HG02610 (cell line): ENCODE measurements around the gene SLC6A12.
"Not testable (repeated sequence)": the region's sequence is repeated elsewhere in the genome, so short reads cannot be mapped to it uniquely, and the experiment has no call there.

ENCODE experiments used
- ATAC-seq: cut with Tn5 transposase; IDR thresholded peaks from one replicate; pipeline ENCODE4 v1.9.1; 2021; ENCODE audit warnings: mild to moderate bottlenecking, moderate library complexity; ENCODE audit not compliant: unreplicated experiment

SLC6A12 gene

GRCh38 chr12:235967-236366 is 22.0 kb upstream of the SLC6A12 start:
- not testable (repeated sequence) for ATAC-seq

GRCh38 chr12:234891-235415 is 21.0 kb upstream of the SLC6A12 start:
- ATAC-seq = no peak

- ATAC-seq = no peak
Observed at GRCh38 chr12:234019-234418, 20.1 kb upstream of the SLC6A12 start.

DNA sequence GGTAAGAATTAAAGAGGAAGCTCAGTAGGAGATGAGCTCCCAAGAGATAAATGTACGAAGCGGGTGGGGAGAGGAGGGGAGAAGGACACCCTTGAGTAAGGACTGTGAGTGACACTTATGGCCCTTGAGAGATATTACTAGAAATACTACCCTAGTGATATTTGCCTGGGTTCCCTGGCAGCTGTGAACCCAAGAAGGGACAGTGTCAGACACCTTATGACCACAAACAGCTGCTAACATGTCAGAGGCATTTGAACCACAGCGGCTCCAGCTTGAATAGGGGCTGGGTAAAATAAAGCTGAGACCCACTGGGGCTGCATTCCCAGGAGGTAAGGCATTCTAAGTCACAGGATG is 19.6 kb upstream of the SLC6A12 start:
- ATAC-seq = no peak

- no peak for ATAC-seq
Observed at GRCh38 chr12:232731-233614, 19.0 kb upstream of the SLC6A12 start.

- ATAC-seq = no peak
Observed at GRCh38 chr12:230925-231671, 17.1 kb upstream of the SLC6A12 start.

DNA sequence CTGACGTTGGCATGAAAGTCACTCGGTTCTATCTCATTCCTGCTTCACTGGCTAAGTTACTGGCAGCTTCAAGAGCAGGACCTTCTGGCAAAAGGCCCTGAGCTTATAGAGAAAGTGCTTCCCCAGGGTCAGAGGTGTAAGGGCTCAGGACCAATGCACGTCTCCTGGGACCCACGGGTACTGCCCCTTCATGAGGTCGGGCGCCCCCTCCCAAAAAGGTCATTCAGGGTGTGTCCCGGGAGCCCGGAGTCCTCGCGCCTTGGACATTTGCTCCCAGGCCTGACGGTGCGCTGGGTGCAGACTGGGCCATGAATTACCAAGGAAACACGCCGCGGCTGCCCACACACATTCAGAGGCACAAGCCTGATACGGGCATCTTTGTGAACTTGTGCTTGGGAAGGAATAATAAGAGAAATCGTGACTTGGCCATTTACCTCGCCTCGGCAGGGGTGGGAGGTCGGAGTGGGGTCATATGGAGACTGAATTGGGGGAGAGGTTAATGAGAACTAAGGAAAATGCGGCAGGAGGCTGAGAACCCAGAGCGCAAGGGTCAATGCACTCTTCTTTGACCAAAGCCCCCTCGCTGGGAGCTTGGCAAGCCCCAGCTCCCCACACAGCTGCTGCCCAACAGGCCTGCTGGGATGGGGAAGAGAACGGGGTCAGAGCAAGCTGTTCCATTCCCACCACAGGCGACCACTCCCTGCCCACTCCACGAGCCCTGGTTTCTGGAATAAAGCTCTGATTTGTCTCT is 15.7 kb upstream of the SLC6A12 start:
- ATAC-seq = no peak

- no peak for ATAC-seq
Observed at GRCh38 chr12:228846-229200, 14.9 kb upstream of the SLC6A12 start.

DNA sequence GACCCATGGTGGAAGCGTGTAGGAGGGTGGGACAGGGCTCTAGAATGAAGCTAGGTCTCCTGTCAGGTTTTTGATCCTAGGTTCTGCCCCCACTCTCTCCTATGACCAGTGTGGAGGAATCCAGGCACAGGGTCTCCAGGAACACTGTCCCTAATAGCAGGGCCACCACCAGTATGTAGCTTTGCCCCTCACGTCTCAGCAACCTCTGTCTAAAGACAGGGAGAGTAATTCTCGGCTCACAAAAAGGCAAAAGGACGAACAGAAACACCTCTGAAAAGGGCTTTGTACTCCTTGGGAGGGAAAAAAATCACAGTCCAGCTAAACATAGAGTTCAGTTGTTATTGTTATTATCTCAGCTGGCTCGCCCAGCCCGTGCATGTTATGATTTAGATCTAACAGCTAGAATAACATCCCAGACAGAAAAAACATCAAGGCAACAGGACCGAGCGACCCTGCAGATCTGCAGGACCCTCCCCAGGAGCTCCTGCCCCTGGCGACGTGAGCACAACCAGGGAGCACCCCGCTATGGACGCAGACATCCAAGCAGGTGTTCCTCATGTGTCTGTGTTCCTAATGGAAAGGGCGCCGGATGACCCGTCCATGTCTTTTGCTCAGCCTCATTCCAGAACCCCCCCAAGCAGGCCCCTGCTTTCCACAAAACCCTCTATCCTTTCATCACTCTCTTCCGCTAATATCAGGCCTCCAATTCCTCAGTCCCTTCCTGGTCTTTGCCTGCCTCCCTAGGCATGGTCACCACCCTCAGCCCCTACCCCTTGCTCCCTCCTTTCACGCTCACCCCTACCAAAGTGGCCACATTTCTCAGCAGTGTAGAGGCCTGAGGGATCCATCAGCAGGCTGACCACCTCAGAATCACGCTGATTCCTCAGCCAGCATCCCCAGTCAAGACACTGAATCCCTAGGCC is 14.2 kb upstream of the SLC6A12 start:
- no peak for ATAC-seq

DNA sequence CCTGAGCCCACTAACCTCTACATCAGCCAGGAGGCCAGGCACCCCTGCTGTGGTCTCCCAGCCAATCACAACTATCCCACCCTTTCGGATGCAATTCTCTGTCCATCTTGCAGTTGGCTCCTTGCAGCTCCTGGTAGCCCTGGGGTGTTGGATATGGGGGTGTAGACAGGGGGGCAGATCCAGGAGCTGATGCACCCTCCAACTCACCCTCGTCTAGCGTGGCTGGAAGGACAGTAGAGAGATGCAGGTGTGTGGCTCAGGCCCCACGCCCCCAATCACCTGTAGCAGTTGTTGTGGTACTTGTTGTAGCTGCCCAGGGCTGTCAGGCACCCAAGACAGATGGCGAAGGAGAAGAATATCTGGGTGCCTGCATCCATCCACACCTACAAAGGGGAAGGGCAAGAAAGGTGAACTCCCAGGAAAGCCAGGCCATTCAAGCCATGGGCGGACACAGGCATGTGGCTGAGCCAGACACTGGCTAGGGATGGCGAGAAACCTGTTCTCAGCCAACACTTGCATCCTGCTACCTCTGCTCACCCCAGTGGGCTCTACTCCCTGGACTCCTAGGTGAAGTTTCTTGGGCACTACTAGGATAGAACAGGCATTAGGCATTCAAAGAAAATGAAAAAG is 13.4 kb upstream of the SLC6A12 start:
- no peak for ATAC-seq

DNA sequence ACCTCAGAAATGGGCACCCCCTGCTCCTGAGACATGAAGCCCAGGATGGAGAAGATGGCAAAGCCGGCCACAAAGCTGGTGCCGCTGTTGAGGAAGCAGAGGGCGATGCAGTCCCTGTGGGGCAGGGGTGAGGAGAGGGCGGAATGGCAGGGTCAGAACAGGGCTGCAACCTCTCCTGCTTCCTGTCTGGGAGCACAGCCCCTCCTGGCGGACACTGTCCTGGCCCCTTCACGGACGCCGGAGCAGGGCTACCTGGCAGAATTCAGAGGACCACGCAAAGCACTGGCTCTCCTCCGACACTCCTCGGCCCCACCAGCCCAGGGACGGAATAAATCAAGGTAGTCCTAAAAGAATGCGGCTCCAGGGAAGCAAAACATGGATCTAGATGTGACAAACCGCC is 12.4 kb upstream of the SLC6A12 start:
- ATAC-seq = no peak

GRCh38 chr12:225012-225411 is 11.1 kb upstream of the SLC6A12 start:
- ATAC-seq = no peak

DNA sequence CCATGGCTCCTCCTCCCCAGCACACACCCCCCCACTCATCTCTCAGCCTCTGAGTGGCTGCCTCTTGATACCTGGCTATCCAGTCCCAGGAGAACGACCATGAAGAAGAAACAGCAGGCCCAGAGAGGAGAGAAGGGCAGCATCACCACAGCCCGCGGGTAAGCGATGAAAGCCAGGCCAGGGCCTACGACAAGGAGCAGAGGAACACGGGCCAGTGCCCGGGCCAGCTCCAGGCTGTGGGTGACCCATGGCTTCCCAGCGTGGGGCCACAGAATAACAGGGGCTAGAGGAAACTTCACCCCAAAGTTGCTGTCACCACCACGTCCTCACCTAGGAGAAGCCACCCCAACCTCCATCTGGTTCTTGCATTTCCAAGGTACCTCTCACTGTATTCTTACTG is 10.4 kb upstream of the SLC6A12 start:
- ATAC-seq = no peak

DNA sequence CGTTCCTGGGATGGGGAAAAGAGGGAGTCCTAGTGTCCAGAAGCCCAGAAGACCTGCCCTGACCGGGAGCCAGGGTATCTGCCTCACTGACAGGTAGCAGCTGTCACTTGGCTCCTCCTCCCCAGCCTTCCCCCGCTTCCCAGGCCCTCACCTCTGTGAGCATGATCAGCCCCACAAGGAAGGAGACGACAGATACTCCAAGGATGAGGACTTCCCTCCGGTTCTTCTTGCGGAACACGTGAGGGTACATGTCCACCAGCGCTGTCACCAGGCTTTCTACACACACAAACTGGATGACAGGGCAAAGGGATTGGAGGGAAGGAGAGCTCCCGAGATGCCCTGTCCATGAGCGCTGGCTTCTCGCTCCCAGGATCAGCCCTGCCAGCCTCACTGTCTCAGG is 9.9 kb upstream of the SLC6A12 start:
- ATAC-seq = no peak

DNA sequence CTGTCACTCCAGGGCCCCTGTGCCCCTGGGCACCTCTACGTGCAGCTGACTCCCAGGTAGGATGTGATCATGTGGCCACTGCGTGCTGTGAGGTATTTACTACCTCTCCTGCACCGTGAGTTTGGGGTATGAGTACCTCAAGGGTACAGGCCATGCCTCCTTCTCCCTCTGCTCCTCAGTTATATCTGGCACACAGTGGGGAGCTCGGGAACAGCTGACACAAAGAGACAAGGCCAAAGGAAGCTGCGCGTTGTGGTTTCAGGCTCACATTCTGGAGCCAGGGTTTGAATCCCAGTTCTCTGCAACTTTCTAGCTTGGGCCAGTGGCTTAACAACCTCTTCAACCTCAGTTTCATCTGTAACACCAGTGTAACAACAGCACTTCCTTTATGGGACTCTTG is 7.8 kb upstream of the SLC6A12 start:
- no peak for ATAC-seq

- ATAC-seq = no peak
Observed at GRCh38 chr12:220946-221550, 7.1 kb upstream of the SLC6A12 start.

DNA sequence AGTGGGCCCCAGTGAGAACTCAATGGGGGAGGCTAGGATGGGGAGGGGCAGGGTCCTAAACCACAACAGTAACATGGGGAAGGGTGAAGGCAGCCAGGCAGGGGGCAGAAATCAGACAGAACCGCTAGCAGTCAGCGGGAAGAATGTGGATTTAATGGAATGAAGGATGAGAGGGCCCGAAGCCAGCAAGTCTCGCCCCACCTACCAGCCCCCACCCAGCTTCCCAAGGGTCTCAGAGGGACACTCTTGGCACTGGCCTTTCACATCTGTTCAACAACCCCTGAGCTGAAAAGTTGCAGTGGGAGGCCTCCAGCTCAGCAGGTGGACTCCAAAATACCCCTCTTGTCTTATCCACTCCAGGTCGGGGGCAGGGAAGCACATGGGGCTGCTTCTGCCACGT is 6.5 kb upstream of the SLC6A12 start:
- ATAC-seq = no peak

- peak; percentile 56 for ATAC-seq
Observed at GRCh38 chr12:219891-220352, 6.0 kb upstream of the SLC6A12 start.
